Measurements from ENCODE around the gene PSD.
"Not testable (repeated sequence)": the region's sequence is repeated elsewhere in the genome, so short reads cannot be mapped to it uniquely, and the experiment has no call there.

PSD gene

GRCh38 chr10:102418622-102419268 is at the start of gene PSD:
Gene PSD (minus strand): TSS chr10:102418785. CDS start chr10:102417038, 1,747 bp downstream.
- DNase-seq (ENCODE audit: low spot score): no peak

DNA sequence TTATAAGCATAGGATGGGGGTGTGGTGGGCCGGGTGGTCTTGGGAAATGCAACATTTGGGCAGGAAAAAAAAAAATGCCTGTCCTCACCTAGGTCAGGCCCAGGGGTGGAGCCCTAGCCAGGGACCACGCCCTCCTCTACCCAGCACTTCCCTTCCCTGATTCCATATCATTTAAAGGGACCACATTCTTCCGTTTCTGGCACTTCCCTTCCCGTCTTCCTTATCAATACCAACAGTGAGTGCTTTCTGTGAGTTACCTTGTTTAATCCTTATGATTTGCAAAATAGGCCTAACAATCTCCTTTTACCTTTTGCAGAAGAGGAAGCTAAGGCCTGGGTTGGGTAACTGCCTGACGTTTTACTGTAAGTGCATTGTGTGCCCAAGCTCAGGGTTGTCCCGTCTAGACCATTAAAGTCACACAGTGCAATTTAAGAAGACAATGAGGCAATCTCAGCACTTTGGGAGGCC is 49.4 kb upstream of the PSD start:
- DNase-seq (ENCODE audit: low spot score): no peak

- DNase-seq (ENCODE audit: low spot score): no peak
These were observed 48.7 kb upstream of the PSD start for GRCh38 chr10:102467318-102467717.

GRCh38 chr10:102465466-102465865 is 46.9 kb upstream of the PSD start:
- DNase-seq (ENCODE audit: low spot score): no peak

DNA sequence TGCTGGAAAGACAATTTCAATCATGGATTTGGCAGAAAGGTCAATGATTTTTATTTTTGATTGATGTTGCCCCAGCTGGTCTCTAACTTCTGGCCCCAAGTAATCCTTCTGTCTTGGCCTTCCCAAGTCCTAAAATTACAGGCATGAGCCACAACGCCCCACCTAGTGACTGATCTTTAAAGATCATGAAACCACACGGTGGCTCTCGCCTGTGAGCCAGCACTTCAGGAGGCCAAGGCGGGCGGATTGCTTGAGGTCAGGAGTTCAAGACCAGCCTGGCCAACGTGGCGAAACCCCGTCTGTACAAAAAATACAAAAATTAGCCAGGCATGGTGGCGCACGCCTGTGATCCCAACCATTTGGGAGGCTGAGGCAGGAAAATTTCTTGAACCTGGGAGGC is 45.4 kb upstream of the PSD start:
- no peak for DNase-seq (ENCODE audit: low spot score)

GRCh38 chr10:102462512-102463054 is 44.0 kb upstream of the PSD start:
- DNase-seq (ENCODE audit: low spot score): no peak

GRCh38 chr10:102461187-102462054 is 42.8 kb upstream of the PSD start:
- DNase-seq (ENCODE audit: low spot score): peak; percentile 94

GRCh38 chr10:102460836-102461186 is 42.2 kb upstream of the PSD start:
- no peak for DNase-seq (ENCODE audit: low spot score)

- DNase-seq (ENCODE audit: low spot score): no peak
These were observed 40.1 kb upstream of the PSD start for GRCh38 chr10:102458656-102459055.

DNA sequence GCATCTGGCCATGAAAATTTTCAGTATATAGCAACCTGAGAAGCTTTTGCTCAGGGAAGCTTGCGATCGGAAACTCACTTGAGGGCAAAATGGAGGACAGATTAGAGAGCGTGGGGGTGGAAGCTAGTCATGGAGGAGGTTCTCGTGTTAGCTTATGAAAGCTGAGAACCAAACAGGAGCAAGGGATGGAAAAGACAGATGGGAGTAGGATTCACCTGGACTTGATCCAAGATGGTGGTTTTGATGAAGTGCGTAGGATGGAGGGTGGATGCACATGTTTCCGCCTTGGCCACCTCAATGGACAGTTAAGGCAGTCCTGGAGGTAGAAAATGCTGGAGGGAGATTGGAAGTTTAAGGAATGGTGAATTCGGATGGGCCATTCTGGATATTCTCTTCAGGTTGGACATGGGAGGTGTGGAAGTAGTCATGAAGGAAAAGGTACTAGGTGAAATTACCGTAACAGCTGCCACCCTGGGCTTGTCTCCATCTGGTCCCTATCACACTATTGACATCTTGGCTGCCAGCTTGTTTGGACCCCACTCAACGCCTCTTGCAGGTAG is 39.1 kb upstream of the PSD start:
- DNase-seq (ENCODE audit: low spot score): no peak

DNA sequence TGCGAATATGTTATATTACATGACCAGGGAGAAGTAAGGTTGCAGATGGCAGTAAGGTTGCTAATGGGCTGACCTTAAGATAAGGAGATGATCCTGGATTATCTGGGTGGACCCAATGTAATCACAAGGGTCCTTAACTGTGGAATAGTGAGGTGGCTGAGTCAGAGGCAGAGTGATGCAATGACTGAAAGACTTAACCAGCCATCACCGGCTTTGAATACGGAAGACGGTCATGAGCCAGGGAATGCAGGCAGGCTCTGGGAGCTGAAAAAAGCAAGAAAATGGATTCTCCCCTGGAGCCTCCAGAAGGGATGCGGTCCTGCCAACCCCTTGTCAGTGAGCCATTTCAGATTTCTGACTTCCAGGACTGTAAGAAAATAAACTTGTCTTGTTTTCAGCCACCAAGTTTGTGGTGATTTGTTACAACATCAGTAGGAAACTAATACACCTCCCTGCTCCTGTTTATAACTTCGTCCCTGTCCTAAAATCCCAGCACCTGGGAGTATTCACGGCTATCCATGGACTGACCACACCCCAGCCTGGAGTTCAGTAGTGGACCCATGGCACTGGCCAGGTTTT is 37.4 kb upstream of the PSD start:
- no peak for DNase-seq (ENCODE audit: low spot score)

DNA sequence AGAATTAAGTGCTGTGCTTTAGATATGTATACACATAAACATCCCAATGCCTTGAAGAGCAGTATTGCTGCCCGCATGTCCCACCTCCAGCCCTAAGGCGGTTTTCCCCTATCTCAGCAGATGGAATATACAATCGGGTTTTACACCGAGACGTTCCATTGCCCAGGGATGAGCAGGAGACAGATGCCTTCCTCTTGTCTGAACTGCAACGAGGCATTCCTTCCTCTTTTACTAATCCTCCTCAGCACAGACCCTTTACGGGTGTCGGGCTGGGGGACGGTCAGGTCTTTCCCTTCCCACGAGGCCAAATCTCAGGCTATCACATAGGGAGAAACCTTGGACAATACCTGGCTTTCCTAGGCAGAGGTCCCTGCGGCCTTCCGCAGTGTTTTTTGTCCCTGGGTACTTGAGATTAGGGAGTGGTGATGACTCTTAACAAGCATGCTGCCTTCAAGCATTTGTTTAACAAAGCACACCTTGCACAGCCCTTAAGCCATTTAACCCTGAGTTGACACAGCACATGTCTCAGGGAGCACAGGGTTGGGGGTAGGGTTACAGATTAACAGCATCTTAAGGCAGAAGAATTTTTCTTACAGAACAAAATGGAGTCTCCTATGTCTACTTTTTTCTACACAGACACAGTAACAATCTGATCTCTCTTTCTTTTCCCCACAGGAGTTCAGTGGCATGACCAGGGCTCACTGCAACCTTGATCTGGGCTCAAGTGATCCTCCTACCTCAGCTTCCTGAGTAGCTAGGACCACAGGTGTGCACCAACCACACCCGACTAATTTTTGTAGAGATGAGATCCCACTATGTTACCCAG is 36.3 kb upstream of the PSD start:
- DNase-seq (ENCODE audit: low spot score): not testable (repeated sequence)

DNA sequence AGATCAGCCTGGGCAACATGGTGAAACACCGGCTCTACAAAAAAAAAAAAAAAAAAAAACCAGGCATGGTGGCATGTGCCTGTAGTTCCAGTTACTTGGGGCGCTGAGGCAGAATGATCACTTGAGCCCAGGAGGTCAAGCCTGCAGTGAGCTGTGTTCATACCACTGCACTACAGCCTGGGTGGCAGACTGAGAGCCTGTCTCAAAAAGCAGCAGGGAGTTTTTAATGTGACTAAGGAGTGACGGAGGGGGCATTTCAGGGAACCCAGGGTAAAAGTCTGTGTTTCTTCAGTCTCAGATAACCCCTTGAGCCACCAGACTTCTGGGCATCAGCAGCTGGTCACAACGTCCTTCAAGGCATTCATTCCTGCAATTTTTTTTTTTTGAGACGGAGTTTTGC is 34.9 kb upstream of the PSD start:
- no peak for DNase-seq (ENCODE audit: low spot score)

GRCh38 chr10:102452672-102453340 is 34.2 kb upstream of the PSD start:
- DNase-seq (ENCODE audit: low spot score): peak; percentile 83

GRCh38 chr10:102451105-102451969 is 32.8 kb upstream of the PSD start, which contains the start of gene C10orf95:
Gene C10orf95 (minus strand): TSS chr10:102451543. CDS start chr10:102451093, 450 bp downstream.
- peak; percentile 10 for DNase-seq (ENCODE audit: low spot score)

- DNase-seq (ENCODE audit: low spot score): peak; percentile 88
These were observed 32.0 kb upstream of the PSD start for GRCh38 chr10:102450374-102451104.

DNA sequence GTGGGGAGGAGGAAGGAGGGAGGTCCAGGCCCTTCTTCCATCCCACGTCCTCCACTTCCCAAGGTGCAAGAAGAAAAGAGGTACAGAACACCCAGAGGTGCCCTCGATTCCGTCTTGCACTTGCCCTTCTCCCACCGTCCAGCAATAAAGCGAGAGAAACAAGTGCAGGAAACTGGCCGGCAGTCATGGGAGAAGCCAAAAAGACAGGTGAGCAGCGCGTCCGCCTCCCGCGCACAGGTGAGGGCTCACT is 31.5 kb upstream of the PSD start:
- no peak for DNase-seq (ENCODE audit: low spot score)

DNA sequence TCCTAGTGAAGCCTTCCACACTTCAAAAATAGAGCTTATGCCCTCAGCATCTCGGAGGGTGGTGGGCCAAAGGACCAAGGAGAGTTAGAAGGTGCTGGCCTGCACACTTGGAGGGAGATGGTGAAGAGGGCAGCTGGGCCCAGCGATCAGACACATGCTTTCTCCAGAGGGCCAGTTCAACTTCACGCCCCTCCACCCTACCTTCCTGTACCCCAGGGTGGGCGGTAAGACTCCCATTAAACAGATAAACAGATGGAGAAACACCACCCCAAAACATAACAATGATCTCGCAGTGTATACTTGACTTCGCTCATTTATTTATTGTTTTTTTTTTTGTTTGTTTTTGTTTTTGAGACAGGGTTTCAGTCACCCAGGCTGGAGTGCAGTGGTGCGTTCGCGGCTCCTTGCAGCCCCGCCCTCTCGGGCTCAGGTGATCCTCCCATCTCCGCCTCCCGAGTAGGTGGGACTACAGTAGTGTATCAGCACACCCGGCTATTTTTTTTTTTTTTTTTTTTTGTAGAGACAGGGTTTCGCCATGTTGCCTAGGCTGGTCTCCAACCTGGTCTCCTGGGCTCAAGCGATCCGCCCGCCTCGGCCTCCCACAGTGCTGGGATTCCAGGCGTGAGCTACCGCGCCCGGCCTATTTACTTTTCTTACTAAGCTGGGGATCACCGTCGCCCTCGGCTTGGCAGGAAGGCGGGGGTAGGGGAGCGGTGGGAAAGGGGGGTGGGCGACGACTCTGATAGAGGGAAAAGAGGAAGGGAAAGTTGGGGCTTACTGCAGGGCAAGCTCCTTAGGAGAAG is 30.9 kb upstream of the PSD start:
- peak; percentile 88 for DNase-seq (ENCODE audit: low spot score)

- no peak for DNase-seq (ENCODE audit: low spot score)
These were observed 26.3 kb upstream of the PSD start for GRCh38 chr10:102444851-102445250.

All from activated CD4-positive, alpha-beta T cell treated with anti-CD3 and anti-CD28 coated beads, Interleukin-2, Interleukin-4, amounts not matched to agents 100 ng/mL and 50 ng/mL, durations not matched to agents 16 hours and 8 hours (primary cell).